Measurements from ENCODE around the gene SF3A1. TPM values are rescaled to one million over a fixed set of nuclear protein-coding genes. Genes with fewer than 3 reads are reported as not detected.

The SF3A1 gene
- total and polyA plus RNA-seq, 2 of the 13 experiments (the other 11 are each of a cell fraction or from before 2014, with no cell fraction given) = 10.0 to 22.0 TPM

DNA sequence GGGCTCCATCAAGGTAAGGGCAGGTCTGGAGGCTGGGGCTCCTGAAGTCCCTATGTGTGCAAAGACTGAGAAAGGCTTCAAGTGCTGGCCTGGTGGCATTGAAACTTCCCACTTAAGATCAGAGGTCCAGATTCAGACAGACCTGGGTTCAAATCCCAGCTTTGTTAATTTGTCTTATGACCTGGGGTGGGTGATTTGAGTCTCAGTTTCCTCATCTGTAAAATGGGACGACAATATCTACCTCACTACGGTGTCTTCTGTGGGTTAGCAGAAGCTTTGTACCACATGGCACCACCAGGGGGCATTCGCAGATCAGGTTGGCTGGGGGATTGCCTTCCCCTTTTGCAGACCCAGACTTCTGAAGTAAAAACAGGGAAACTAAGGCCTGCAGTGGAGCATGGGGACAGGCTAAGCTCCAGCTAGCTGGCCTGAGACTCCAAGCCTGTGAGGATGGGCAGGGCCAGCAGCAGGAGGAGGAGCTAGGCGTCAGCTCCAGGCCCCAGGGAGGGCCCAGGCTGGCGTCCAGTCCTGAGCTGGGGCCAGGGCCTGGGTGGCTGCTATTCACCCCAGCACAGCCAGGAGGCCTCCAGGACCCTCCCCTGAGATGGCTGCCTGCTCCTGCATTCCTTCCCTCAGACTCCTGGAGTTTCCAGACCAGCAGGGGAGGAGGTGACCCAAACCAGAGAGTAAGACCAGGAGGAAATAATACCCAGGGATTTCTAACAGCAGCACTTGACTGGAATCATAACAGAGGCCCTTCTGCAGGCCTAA, 68.9 kb downstream of the SF3A1 start (continued):
- peak; percentile 98 for TF ChIP-seq CHD4 (IDR thresholded peaks at IDR 0.05; ENCODE audit: borderline replicate concordance, low read length)
- TF ChIP-seq, protein P1, sequence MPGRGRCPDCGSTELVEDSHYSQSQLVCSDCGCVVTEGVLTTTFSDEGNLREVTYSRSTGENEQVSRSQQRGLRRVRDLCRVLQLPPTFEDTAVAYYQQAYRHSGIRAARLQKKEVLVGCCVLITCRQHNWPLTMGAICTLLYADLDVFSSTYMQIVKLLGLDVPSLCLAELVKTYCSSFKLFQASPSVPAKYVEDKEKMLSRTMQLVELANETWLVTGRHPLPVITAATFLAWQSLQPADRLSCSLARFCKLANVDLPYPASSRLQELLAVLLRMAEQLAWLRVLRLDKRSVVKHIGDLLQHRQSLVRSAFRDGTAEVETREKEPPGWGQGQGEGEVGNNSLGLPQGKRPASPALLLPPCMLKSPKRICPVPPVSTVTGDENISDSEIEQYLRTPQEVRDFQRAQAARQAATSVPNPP (CRISPR knock-in tag; IDR thresholded peaks at IDR 0.05) = no peak
- no peak for TF ChIP-seq NFYB (CRISPR knock-in tag; IDR thresholded peaks at IDR 0.05)
- TF ChIP-seq, protein P2, sequence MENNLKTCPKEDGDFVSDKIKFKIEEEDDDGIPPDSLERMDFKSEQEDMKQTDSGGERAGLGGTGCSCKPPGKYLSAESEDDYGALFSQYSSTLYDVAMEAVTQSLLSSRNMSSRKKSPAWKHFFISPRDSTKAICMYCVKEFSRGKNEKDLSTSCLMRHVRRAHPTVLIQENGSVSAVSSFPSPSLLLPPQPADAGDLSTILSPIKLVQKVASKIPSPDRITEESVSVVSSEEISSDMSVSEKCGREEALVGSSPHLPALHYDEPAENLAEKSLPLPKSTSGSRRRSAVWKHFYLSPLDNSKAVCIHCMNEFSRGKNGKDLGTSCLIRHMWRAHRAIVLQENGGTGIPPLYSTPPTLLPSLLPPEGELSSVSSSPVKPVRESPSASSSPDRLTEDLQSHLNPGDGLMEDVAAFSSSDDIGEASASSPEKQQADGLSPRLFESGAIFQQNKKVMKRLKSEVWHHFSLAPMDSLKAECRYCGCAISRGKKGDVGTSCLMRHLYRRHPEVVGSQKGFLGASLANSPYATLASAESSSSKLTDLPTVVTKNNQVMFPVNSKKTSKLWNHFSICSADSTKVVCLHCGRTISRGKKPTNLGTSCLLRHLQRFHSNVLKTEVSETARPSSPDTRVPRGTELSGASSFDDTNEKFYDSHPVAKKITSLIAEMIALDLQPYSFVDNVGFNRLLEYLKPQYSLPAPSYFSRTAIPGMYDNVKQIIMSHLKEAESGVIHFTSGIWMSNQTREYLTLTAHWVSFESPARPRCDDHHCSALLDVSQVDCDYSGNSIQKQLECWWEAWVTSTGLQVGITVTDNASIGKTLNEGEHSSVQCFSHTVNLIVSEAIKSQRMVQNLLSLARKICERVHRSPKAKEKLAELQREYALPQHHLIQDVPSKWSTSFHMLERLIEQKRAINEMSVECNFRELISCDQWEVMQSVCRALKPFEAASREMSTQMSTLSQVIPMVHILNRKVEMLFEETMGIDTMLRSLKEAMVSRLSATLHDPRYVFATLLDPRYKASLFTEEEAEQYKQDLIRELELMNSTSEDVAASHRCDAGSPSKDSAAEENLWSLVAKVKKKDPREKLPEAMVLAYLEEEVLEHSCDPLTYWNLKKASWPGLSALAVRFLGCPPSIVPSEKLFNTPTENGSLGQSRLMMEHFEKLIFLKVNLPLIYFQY (CRISPR knock-in tag; IDR thresholded peaks at IDR 0.05; ENCODE audit: borderline replicate concordance) = no peak
- TF ChIP-seq, protein P3, sequence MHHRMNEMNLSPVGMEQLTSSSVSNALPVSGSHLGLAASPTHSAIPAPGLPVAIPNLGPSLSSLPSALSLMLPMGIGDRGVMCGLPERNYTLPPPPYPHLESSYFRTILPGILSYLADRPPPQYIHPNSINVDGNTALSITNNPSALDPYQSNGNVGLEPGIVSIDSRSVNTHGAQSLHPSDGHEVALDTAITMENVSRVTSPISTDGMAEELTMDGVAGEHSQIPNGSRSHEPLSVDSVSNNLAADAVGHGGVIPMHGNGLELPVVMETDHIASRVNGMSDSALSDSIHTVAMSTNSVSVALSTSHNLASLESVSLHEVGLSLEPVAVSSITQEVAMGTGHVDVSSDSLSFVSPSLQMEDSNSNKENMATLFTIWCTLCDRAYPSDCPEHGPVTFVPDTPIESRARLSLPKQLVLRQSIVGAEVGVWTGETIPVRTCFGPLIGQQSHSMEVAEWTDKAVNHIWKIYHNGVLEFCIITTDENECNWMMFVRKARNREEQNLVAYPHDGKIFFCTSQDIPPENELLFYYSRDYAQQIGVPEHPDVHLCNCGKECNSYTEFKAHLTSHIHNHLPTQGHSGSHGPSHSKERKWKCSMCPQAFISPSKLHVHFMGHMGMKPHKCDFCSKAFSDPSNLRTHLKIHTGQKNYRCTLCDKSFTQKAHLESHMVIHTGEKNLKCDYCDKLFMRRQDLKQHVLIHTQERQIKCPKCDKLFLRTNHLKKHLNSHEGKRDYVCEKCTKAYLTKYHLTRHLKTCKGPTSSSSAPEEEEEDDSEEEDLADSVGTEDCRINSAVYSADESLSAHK (CRISPR knock-in tag; IDR thresholded peaks at IDR 0.05; ENCODE audit: borderline replicate concordance) = no peak
- 0 out of 2 replicates have a peak, but pooled peaks have one; percentile 43 for TF ChIP-seq ARNT2 (CRISPR knock-in tag; IDR thresholded peaks at IDR 0.05; ENCODE audit: low read depth)
- TF ChIP-seq ZNF713 (CRISPR knock-in tag; IDR thresholded peaks at IDR 0.05) = no peak
- peak; percentile 70; the same call in 1 of the 2 replicates for TF ChIP-seq PHF21A (CRISPR knock-in tag; IDR thresholded peaks at IDR 0.05)
- no peak for TF ChIP-seq ZNF335 (CRISPR knock-in tag; IDR thresholded peaks at IDR 0.05)
- peak; percentile 33; the same call in 1 of the 3 replicates for TF ChIP-seq MXI1 (IDR thresholded peaks at IDR 0.05; ENCODE audit: borderline replicate concordance, low read depth, low read length)
- TF ChIP-seq ZBTB3 (CRISPR knock-in tag; IDR thresholded peaks at IDR 0.05; ENCODE audit: borderline replicate concordance, low read depth) = no peak
- 0 out of 2 replicates have a peak, but pooled peaks have one; percentile 61 for TF ChIP-seq ZNF670 (CRISPR knock-in tag; IDR thresholded peaks at IDR 0.05; ENCODE audit: borderline replicate concordance)
- TF ChIP-seq, protein P4, sequence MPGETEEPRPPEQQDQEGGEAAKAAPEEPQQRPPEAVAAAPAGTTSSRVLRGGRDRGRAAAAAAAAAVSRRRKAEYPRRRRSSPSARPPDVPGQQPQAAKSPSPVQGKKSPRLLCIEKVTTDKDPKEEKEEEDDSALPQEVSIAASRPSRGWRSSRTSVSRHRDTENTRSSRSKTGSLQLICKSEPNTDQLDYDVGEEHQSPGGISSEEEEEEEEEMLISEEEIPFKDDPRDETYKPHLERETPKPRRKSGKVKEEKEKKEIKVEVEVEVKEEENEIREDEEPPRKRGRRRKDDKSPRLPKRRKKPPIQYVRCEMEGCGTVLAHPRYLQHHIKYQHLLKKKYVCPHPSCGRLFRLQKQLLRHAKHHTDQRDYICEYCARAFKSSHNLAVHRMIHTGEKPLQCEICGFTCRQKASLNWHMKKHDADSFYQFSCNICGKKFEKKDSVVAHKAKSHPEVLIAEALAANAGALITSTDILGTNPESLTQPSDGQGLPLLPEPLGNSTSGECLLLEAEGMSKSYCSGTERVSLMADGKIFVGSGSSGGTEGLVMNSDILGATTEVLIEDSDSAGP (CRISPR knock-in tag; IDR thresholded peaks at IDR 0.05; ENCODE audit: borderline replicate concordance) = peak; percentile 12; the same call in 1 of the 2 replicates
- TF ChIP-seq IKZF1 (IDR thresholded peaks at IDR 0.05) = no peak
- TF ChIP-seq STAG1 (CRISPR knock-in tag; IDR thresholded peaks at IDR 0.05) = peak; percentile 77
- TF ChIP-seq, protein P5, sequence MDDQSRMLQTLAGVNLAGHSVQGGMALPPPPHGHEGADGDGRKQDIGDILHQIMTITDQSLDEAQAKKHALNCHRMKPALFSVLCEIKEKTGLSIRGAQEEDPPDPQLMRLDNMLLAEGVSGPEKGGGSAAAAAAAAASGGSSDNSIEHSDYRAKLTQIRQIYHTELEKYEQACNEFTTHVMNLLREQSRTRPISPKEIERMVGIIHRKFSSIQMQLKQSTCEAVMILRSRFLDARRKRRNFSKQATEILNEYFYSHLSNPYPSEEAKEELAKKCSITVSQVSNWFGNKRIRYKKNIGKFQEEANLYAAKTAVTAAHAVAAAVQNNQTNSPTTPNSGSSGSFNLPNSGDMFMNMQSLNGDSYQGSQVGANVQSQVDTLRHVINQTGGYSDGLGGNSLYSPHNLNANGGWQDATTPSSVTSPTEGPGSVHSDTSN (CRISPR knock-in tag; IDR thresholded peaks at IDR 0.05; ENCODE audit: borderline replicate concordance) = no peak
- no peak for TF ChIP-seq FOXO1 (CRISPR knock-in tag; IDR thresholded peaks at IDR 0.05)
- TF ChIP-seq ZKSCAN5 (CRISPR knock-in tag; IDR thresholded peaks at IDR 0.05) = no peak
- TF ChIP-seq SALL1 (CRISPR knock-in tag; IDR thresholded peaks at IDR 0.05) = peak; percentile 28; the same call in 1 of the 2 replicates
